HG03469 (cell line): ENCODE data around the gene GLS2.
"Not testable (repeated sequence)": the region's sequence is repeated elsewhere in the genome, so short reads cannot be mapped to it uniquely, and the experiment has no call there.

Experiments
- ATAC-seq: cut with Tn5 transposase; IDR thresholded peaks from one replicate; pipeline ENCODE4 v1.9.1; 2021; ENCODE audit warnings: mild to moderate bottlenecking, moderate library complexity, moderate number of reproducible peaks; ENCODE audit not compliant: unreplicated experiment

GLS2 gene

DNA sequence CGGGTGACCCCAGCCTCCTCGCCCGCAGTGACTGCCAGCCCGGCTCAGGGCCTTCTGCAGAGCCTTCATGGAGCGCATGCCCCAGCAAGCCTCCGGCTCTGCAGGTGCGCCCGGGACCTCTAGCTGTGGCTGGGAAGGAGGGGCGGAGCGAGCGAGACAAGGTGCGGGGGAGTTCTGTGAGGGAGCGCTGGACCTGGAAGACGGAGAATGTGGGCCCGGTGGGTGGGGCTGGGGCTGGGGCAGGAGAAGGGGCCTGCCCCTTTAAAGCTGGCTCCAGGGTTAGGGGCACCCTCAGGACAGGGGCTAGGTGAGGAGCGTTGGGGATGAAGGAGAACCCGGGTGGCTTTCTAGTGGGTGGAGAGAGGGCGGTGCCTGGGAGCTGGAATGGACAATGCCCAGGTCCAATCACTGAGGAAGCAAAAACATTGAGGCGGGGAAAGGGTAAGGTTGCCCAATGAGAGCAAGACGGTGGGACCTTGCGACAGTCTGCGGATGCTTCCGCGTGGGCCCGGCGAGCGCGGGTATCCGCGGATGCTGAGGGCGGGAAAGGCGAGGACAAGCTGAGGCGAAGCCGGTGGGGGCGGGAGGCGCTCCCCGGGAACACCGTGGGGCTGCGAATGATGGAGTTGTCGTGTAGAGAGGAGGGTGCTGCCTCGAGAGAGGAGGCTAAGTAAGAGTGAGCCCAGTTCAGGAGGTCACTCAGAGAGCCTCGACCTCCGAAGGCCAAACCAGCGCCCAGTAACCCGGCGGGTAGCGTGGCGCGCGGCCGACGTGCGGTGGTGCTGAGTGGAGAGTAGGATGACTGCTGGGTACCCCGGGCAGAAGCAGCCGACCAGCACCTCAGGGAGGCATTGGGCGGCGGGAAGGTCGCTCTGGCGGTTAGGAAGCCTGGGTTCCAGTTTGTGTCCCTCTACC, at the start of gene GLS2:
TSS of gene GLS2 (minus strand) at position 121 of the 915 bp plus-strand sequence. CDS start at position 78, 43 bp downstream.
- no peak for ATAC-seq

DNA sequence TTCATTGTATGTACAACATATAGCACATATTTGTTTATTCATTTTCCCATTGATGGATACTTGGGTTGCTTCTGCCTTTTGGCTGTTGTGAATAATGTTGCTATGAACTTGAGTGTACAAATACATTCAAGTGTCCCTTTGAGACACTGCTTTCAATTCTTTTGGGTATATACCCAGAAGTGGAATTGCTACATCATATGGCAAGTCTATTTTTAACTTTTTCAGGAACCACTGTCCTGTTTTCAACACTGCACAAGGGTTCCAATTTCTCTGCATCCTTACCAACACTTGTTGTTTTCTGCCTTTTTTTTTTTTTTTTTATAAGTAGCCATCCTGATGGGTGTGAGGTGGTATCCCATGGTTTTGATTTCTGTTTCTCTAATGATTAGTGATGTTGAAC, 49.6 kb upstream of the GLS2 start:
- ATAC-seq, result no peak

- no peak for ATAC-seq
Measured at GRCh38 chr12:56530390-56531055, 42.6 kb upstream of the GLS2 start.

DNA sequence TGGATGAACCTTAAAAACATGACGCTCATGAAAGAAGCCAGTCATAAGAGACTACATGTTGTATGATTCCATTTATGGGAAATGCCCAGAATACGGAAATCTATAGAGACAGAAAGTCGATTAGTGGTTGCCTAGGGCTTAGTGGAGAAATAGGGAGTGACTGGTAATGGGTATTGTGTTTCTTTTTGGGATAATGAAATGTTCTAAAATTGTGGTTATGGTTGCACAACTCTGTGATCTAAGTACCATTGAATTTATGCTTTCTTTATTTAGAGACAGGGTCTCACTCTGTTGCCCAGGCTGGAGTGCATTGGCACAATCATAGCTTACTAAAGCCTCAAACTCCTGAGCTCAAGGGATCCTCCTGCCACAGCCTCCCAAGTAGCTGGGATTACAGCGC, 41.7 kb upstream of the GLS2 start:
- no peak for ATAC-seq

DNA sequence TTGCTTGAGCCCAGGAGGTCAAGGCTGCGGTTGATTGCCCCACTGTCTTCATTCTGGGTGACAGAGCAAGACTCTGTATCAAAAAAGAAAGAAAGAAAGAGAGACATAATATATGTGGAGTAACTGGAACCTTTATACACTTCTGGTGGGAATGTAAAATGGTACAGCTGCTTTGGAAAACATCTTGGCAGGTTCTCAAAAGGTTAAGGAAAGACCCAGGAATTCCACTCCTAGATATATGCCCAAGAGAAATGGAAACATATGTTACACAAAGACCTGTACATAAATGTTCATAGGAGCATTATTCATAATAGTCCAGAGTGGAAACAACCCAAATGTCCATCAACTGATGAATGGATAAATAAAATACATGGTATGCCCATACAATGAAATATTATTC, 40.9 kb upstream of the GLS2 start:
- no peak for ATAC-seq

GRCh38 chr12:56522411-56523193, 34.6 kb upstream of the GLS2 start:
- no peak for ATAC-seq

- no peak for ATAC-seq
Measured at GRCh38 chr12:56521590-56522371, 33.8 kb upstream of the GLS2 start, which contains the start of gene RBMS2. Gene RBMS2 (plus strand): TSS chr12:56521820. CDS start chr12:56522024, 204 bp downstream.

DNA sequence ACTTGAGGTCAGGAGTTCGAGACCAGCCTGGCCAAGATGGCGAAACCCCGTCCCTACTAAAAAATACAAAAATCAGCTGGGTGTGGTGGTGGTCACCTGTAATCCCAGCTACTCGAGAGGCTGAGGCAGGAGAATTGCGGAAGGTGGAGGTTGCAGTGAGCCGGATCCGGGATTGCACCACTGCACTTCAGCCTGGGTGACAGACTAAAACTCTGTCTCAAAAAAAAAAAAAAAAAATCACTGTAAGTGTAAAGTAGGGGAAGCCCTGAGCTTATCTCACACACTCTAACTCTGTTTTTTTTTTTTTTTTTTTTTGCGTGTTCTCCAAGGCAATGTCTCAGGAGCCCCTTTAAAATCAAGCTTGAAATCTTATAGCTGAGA, 33.2 kb upstream of the GLS2 start:
- ATAC-seq, result no peak

- no peak for ATAC-seq
Measured at GRCh38 chr12:56520506-56520905, 32.5 kb upstream of the GLS2 start.

DNA sequence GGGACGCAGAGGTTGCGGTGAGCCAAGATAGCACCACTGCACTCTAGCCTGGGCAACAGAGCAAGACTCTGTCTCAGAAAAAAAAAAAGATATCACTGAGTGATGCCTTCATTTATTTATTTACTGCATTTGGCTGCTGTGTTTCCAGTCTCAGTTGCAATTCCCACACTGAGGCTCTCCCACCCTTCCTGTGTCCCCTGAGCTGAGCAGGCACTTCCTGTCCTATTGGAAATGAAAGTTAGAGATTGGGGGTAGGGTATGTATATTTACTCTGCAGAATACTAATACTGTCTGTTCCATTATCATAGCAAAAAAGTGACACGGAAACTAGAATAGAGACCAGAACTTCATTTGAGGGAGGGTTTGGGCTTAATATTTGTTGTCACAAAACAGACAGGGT, 32.1 kb upstream of the GLS2 start:
- ATAC-seq, result no peak

DNA sequence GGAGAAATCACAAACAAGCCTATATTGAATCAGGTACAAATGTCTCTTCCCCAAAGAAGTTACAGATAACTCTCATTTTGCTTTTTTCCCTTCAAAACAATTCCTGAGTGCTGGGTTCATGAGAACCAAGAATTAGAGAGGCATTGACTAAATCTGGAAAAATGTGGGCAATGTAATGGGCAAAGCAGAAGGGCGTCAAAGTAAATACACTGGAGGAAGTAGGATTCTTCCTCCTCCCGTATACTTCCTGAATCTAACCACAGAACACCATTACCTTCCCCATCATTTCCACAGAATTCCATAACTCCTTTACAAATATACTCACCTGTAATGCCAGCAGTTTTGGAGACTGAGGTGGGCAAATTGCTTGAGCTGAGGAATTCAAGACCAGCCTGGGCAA, 30.6 kb upstream of the GLS2 start:
- ATAC-seq, result no peak

GRCh38 chr12:56517854-56518253, 29.9 kb upstream of the GLS2 start:
- no peak for ATAC-seq

DNA sequence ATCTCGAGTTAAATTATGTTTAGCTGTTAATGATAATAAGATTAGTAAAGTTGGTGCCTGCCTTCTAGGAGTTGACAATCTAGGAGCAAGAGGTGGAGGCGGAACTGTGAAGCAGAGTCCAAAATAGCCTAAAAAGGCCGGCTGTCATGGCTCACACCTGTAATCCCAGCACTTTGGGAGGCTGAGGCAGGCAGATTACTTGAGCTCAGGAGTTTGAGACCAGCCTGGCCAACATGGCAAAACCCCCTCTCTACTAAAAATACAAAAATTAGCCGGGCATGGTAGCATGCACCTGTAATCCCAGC, 26.0 kb upstream of the GLS2 start:
- not testable (repeated sequence) for ATAC-seq

DNA sequence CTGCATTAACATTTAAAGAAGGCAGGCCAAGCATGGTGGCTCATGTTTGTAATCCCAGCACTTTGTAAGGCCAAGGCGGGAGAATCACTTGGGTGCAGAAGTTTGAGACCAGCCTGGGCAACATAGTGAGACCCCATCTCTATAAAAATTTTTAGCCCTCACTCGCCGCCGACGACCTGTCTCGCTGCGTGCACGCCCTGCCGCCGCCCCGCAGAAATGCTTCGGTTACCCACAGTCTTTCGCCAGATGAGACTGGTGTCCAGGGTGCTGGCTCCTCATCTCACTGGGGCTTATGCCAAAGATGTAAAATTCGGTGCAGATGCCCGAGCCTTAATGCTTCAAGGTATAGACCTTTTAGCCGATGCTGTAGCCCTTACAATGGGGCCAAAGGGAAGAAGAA, 22.8 kb upstream of the GLS2 start:
- no peak for ATAC-seq

GRCh38 chr12:56499879-56500278, 11.9 kb upstream of the GLS2 start:
- not testable (repeated sequence) for ATAC-seq

- ATAC-seq, result not testable (repeated sequence)
Measured at GRCh38 chr12:56499452-56499851, 11.5 kb upstream of the GLS2 start.

- ATAC-seq, result not testable (repeated sequence)
Measured at GRCh38 chr12:56498126-56498902, 10.4 kb upstream of the GLS2 start.

- not testable (repeated sequence) for ATAC-seq
Measured at GRCh38 chr12:56496704-56497103, 8.7 kb upstream of the GLS2 start.

DNA sequence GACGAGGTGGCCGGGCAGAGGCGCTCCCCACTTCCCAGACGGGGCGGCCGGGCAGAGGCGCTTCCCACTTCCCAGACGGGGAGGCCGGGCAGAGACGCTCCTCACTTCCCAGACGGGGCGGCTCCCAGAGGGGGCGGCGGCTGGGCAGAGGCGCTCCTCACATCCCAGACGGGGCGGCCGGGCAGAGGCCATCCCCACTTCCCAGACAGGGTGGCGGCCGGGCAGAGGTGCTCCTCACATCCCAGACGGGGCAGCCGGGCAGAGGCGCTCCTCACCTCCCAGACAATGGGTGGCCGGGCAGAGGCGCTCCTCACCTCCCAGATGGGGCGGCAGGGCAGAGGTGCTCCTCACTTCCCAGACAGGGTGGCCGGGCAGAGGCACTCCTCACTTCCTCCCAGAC, 6.5 kb upstream of the GLS2 start:
- not testable (repeated sequence) for ATAC-seq

- ATAC-seq, result not testable (repeated sequence)
Measured at GRCh38 chr12:56494106-56494415, 6.1 kb upstream of the GLS2 start.
